Measurements from ENCODE around the gene KRTAP4-6.
"Not testable (repeated sequence)": the region's sequence is repeated elsewhere in the genome, so short reads cannot be mapped to it uniquely, and the experiment has no call there.

Gene KRTAP4-6

GRCh38 chr17:41140360-41141131, at the start of gene KRTAP4-6:
TSS of gene KRTAP4-6 (minus strand) at chr17:41140544. CDS start at chr17:41140487, 57 bp downstream.
- no peak for DNase-seq

- DNase-seq = not testable (repeated sequence)
Measured at GRCh38 chr17:41189837-41190318, 49.5 kb upstream of the KRTAP4-6 start, which contains the start of gene KRTAP9-1. TSS of gene KRTAP9-1 (plus strand) at chr17:41189887. CDS start at chr17:41189887, 0 bp downstream.

- peak; percentile 30 for DNase-seq
Measured at GRCh38 chr17:41186872-41187271, 46.5 kb upstream of the KRTAP4-6 start.

GRCh38 chr17:41185001-41185400, 44.7 kb upstream of the KRTAP4-6 start:
- DNase-seq = no peak

- DNase-seq = no peak
Measured at GRCh38 chr17:41184480-41184961, 44.2 kb upstream of the KRTAP4-6 start, which contains the start of gene KRTAP4-1. TSS of gene KRTAP4-1 (minus strand) at chr17:41184911. CDS start at chr17:41184854, 57 bp downstream.

GRCh38 chr17:41178843-41179616, 38.7 kb upstream of the KRTAP4-6 start:
- no peak for DNase-seq

GRCh38 chr17:41178341-41178740, 38.0 kb upstream of the KRTAP4-6 start:
- no peak for DNase-seq

- no peak for DNase-seq
Measured at GRCh38 chr17:41177727-41178271, 37.5 kb upstream of the KRTAP4-6 start, which contains the start of gene KRTAP4-2. TSS of gene KRTAP4-2 (minus strand) at chr17:41178221. CDS start at chr17:41178164, 57 bp downstream.

GRCh38 chr17:41176744-41177387, 36.5 kb upstream of the KRTAP4-6 start:
- peak; percentile 54 for DNase-seq

- no peak for DNase-seq
Measured at GRCh38 chr17:41171886-41172285, 31.5 kb upstream of the KRTAP4-6 start.

GRCh38 chr17:41168121-41168520, 27.8 kb upstream of the KRTAP4-6 start, which contains the start of gene KRTAP4-3:
TSS of gene KRTAP4-3 (minus strand) at chr17:41168221. CDS start at chr17:41168172, 49 bp downstream.
- DNase-seq = no peak

GRCh38 chr17:41167561-41167960, 27.2 kb upstream of the KRTAP4-6 start:
- no peak for DNase-seq

- no peak for DNase-seq
Measured at GRCh38 chr17:41163828-41164227, 23.5 kb upstream of the KRTAP4-6 start.

GRCh38 chr17:41160648-41161047, 20.3 kb upstream of the KRTAP4-6 start, which contains the start of gene KRTAP4-4:
TSS of gene KRTAP4-4 (minus strand) at chr17:41160748. CDS start at chr17:41160691, 57 bp downstream.
- DNase-seq = peak; percentile 14

GRCh38 chr17:41160190-41160589, 19.8 kb upstream of the KRTAP4-6 start:
- not testable (repeated sequence) for DNase-seq

GRCh38 chr17:41153856-41154255, 13.5 kb upstream of the KRTAP4-6 start:
- DNase-seq = peak; percentile 38

- no peak for DNase-seq
Measured at GRCh38 chr17:41151525-41151924, 11.2 kb upstream of the KRTAP4-6 start.

- DNase-seq = no peak
Measured at GRCh38 chr17:41150026-41150425, 9.7 kb upstream of the KRTAP4-6 start.

- DNase-seq = no peak
Measured at GRCh38 chr17:41149652-41149985, 9.3 kb upstream of the KRTAP4-6 start, which contains the start of gene KRTAP4-5. TSS of gene KRTAP4-5 (minus strand) at chr17:41149825. CDS start at chr17:41149767, 58 bp downstream.

GRCh38 chr17:41148971-41149651, 8.8 kb upstream of the KRTAP4-6 start:
- not testable (repeated sequence) for DNase-seq

GRCh38 chr17:41147531-41148204, 7.3 kb upstream of the KRTAP4-6 start:
- DNase-seq = no peak
